NCI-H446 (cell line): ENCODE measurements around the gene NTSR2.
A peak's percentile ranks its signal among the peaks of the same experiment; 100 is the strongest.

Experiments
- DNase-seq, 2 experiments: peaks; one replicate each; lab custom pipeline; 2025; lab: John Stamatoyannopoulos, UW

The NTSR2 gene

GRCh38 chr2:11699686-11700670 is 30.0 kb upstream of the NTSR2 start:
- no peak for DNase-seq

- peak; percentile 5 to 27 for DNase-seq
Measured at GRCh38 chr2:11698009-11698922, 28.3 kb upstream of the NTSR2 start.

GRCh38 chr2:11697103-11697871 is 27.3 kb upstream of the NTSR2 start:
- peak in 1 of 2 experiments; percentile 76 for DNase-seq

DNA sequence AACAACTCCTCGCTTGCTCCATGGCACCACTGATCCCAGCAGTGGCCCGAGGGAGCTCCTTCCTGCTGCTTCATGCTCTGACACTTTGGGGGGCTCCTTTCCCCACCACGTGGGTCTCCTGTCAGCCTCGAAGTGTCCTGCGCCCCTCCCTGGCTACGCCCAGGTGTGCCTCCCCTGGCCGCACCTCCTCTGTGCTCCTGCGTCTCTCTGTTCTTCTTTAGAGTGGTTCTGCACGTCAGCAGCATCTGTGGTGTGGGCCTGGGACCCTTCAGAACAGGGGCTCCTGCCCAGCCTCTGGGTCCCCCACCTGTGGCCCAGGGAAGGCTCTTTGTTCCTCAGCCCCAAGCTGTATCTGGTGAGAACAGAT is 26.7 kb upstream of the NTSR2 start:
- DNase-seq: no peak

DNA sequence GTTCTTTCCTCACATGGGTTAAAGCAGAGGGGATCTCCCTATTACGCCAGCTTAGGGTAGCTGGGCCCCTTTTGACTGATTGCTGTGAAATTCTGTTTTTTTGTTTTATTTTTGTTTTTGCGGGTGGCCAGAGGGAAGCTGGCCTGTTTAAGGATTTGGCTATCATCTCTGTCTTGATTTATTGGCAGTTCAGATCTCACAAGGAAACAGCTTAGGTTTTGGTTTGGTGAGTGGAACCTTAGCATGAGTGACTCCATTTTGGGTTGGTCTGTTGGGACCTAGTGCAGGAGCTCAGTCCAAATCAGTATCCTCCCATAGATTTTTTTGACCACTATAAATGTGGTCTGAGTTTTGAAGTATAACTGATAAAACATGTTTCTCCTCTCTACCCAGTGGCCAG is 25.6 kb upstream of the NTSR2 start:
- no peak for DNase-seq

DNA sequence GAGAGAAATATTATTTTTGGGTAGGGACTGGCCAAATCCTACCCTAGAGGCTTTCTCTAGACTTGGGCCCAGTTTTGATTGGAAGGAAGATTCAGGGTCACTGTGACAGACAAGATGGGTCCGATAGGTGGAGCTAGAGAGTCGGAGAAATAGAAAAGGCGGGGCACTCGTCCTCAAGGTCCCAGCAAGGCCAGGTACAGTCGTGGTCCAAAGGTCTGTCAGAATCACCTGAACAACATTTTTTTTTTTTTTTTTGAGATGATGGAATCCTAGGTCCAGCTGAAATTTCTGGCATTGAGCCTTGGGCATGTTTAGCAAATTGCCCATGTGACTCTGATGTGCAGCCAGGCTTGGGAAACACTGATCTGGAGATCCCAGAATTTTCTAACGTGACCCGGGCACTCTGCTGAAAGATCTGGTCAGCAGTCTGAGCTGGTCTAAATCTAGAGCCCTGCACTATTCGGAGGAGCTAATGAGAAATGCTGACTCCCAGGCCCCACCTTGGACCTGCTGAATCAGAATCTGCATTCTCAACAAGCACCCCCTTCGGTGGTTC is 23.0 kb upstream of the NTSR2 start:
- peak; percentile 46 to 66 for DNase-seq

- DNase-seq: no peak
Measured at GRCh38 chr2:11691076-11691660, 21.2 kb upstream of the NTSR2 start.

DNA sequence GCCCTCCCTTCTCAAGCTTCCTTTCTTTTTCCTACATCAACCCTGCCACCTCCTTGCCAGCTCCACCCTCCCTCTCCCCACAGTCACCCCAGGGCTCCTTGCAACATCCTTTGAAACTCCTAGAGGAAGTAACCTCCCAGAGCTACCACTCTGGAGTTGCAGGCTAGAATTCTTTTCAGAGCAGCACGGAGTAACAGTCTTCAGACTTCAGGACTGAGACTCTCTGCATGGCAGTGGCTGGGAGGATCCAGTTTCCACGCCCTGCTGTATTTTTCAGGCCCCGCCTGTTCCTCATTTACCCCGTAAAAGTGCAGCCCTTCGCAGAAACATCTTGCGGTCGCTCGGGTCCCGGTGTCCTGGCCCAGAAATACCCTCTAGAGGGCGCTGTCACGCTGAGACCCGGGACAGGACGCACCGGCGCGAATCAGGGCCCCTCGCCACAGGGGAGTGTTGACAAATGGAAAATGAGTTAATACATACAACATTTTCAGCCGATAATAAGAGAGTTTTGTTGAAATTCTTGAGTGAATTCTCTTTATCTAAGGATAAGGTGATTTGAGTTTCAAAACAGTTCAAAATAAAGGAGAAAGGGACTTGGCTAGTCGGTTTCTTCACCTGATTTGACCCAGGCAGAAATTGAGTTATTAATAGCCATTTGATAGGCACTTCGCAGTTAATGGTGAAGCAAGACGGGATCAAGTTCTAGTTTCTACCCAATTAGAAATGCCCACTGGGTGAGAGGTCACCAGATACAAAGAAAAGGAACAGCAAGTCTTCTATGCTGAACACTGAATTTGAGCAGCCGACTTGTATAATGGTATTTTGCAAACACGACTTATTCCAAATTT is 18.5 kb upstream of the NTSR2 start:
- peak; percentile 6 to 51 for DNase-seq

DNA sequence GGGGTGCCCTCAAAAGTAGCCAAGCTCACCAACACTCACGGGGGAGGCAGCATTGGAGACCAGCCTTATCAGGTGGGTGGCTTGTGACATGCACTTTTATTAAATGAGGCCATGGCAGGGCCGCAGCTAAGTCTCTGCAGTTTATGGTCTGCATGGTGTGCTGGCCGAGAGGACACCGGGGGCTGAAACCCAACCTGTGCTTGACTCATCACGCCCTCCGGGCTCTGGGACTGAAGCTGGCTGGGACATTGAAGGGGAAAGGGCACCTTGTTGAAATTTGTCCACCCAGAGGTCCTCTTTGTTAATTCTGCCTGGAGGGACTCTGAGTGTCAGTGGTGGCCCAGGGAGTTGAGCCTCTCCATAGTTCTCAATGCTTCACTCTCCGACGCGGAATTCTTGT is 17.7 kb upstream of the NTSR2 start:
- DNase-seq: no peak

DNA sequence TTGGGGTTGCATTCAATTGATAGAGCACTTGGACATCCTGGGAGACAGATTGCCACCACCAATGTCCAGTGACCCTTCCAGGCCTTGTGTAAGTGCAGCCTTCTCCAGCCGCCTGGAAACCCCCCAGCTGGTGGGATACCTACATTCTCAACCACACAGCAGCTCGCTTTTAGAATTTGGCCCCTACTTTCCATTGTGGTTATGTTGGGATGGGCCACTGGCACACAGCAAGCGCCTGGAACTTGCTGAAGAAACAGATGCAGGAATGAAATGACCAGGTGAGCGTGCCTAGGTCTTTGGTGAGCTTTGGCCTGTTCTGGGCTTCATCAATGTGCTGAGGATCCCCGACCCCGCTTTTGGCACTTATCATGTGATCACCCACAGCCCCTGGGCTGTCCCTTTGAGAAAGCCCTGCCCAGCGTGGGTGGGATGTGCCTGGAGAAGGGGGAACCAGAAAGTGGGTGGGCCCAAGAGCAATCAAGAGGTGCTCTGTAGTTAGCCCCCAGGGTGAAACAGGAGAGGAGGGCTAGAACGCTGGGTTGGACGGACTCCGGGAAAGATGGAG is 16.0 kb upstream of the NTSR2 start:
- no peak for DNase-seq

DNA sequence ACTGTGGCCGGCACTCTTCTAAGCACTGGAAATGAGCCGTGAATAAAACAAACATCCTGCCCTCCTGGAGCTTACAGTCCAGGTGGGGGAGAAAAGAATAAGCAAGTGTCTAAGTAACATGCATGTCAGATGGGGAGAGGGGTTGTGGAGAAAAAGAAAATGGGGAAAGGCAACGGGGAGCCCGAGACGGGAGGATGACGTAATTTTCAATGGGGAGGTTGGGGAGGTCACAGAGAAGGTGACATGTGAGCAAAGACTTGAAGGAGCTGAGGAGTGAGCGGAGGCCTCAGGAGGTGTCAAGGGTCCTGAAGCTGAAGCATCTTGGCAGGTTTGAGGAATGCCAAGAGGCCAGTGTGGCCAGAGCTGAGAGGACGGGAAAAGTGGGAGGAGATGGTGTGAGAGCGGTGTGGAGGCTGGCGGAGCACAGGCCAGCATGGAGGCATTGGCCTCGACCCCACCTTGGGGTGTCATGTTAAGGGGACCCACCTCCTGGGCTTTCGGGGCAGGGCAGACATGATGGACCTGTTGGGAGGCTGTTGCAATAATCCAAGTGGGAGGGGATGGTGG is 15.0 kb upstream of the NTSR2 start:
- DNase-seq: no peak

DNA sequence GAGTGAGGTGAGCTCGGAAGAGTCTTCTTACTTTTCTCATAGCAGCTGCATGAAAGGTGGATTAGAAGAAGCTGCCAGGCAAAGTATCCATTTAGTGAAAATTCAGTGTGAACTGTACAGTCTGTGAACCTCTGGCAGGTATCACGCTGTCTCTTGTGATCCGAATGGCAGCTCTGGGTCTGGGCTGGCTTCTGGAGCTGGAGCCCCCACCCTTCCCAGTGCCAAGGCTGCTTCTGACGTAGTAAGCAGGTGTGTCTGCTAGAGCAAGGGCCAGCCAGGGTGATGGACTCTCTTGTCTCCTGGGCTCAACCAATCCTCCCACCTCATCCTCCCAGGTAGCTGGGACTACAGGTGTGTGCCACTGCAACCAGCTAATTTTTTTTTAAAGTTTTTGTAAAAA is 14.0 kb upstream of the NTSR2 start:
- no peak for DNase-seq

DNA sequence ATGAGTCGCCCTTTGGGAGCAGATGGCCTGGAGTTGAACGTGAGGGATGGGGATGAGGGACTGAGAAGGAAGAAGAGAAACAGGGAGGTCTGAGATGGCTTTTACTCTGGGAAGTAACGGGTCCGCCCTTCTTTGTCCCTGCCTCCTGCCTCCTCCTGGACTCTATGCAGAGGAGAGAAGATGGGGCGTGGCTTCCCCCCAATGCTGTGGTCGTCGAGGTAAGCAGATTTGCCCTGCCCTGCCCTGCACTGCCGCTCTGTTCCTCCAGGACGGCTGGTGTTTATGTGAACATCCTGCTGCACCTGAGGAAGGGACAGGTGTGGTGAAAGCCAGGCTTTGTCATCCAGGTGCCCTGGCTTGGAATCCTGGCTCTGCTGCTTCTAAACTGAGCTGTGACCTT is 13.5 kb upstream of the NTSR2 start:
- no peak for DNase-seq

DNA sequence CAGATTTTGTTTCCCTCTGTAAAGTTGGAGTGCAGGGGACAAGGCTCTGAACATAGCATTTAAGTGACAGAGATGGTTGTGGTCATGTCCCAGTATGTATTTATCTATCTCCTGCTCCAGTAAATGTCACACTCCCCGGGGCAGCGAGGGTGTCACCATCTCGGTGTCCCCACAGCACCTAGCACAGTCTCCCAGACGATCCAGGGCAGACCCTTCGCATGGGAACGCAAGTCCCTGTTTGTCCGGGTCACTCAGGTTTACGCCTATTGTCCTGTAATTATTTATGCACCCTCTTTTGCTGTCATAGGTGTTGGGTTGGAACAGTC is 12.6 kb upstream of the NTSR2 start:
- no peak for DNase-seq

- DNase-seq: no peak
Measured at GRCh38 chr2:11681722-11682589, 12.0 kb upstream of the NTSR2 start.

GRCh38 chr2:11680901-11681721 is 11.1 kb upstream of the NTSR2 start:
- no peak for DNase-seq

- no peak for DNase-seq
Measured at GRCh38 chr2:11680182-11680900, 10.3 kb upstream of the NTSR2 start.
